SJSA1 (cell line): ENCODE data around the gene GSTA4. TPM values are rescaled to one million over a fixed set of nuclear protein-coding genes. Genes with fewer than 3 reads are reported as not detected.
"Not testable (repeated sequence)": the region's sequence is repeated elsewhere in the genome, so short reads cannot be mapped to it uniquely, and the experiment has no call there.

Source experiments
- DNase-seq, 2 experiments: peaks; one replicate each; pipeline ENCODE4 v3.0.0-alpha.2; 2015 to 2020; ENCODE audit warnings: low spot score in 2 of 2, low read depth in 1 of 2
- H3K27ac ChIP-seq: fragments of 250-450 bp; sonication (Bioruptor Pico); 2 replicates; pipeline ENCODE4 v1.5.1; 2020; ENCODE audit warnings: mild to moderate bottlenecking, moderate library complexity
- H3K27me3 ChIP-seq: fragments of 250-450 bp; sonication (Bioruptor Pico); replicated peaks from 2 replicates; pipeline ENCODE4 v1.5.1; 2020; ENCODE audit warnings: mild to moderate bottlenecking, moderate library complexity
- H3K36me3 ChIP-seq: fragments of 250-450 bp; sonication (Bioruptor Pico); 2 replicates; pipeline ENCODE4 v1.5.1; 2020; ENCODE audit warnings: mild to moderate bottlenecking
- H3K4me1 ChIP-seq: fragments of 250-450 bp; sonication (Bioruptor Pico); replicated peaks from 2 replicates; pipeline ENCODE4 v1.6.1; 2021; ENCODE audit warnings: mild to moderate bottlenecking
- H3K4me3 ChIP-seq: fragments of 250-450 bp; sonication (Bioruptor Pico); 2 replicates; pipeline ENCODE4 v1.5.1; 2020; ENCODE audit warnings: mild to moderate bottlenecking
- H3K9me3 ChIP-seq: fragments of 250-450 bp; sonication (Bioruptor Pico); replicated peaks from 2 replicates; pipeline ENCODE4 v1.5.1; 2020; ENCODE audit warnings: mild to moderate bottlenecking
- total RNA-seq: library from RNA; depleted of rRNA; stranded (reverse); fragments of >200 nt; shearing (Covaris generic); gene quantifications from 2 replicates; pipeline ENCODE4 v1.2.3, GENCODE V29; 2014

Gene GSTA4
- total RNA-seq, 1 experiment from 2014 or later: 25.8 TPM

DNA sequence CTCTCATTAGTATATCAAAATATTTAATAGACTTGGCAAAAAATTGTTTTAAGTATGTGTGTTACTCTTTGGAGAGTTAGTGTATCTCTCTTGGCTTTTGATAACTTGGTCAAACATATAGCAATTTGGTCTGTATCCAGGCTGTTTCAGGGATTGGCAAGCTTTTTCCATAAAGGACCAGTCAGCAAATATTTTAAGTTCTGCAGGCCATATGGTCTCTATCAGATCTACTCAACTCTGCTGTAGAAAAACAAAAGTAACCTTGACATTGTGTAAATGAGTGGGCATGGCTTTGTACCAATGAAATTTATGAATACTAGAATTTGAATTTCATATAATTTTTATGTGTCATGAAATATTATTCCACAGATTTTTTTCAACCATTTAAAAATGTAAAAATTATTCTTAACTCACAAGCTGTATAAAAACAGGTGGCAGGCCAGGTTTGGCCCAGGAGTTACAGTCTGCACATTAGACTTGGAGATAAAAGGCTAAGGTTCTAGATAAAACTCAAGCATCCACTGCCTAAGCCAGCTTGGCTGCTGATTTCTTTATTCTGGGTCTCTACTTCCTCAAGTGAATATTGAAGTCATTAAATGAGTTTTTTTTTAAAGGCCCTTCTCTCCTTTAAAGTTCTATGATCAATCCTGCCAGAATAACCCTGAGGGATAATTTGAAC is 13.7 kb downstream of the GSTA4 start:
- no peaks in the 10 kb centered on the region for H3K9me3 ChIP-seq
- no peaks in the 10 kb centered on the region for H3K27me3 ChIP-seq
- peaks cover 20% of the 10 kb centered on the region for H3K4me1 ChIP-seq
- H3K4me3 ChIP-seq: no peak overlapping the region
- H3K36me3 ChIP-seq: peaks cover 14% of the 10 kb centered on the region; the same call in 1 of the 2 replicates
- no peak for DNase-seq
- no peak overlapping the region for H3K27ac ChIP-seq

DNA sequence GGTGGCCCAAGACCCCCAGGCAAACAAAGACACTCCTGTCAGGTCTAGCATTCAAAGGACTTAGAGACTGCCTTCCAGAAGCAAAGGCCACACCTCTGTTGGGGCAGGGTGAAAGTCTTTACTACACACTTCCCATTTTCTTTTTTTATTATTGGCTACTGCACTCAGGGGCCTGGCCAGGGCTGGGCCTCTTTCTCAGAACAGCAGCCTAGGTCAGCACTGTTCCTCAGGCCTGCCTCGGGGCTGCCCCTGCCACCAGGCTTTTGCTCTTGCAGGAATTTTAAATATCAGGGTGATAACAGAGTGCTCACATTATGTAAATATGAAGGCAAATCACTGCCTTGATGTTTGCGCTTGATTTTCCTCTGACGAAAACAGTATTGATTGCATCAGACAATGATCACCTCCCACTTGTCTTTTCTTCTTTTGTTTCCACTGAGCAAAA is 18.5 kb downstream of the GSTA4 start:
- Histone ChIP-seq H3K27me3 (no peaks in the 10 kb centered on the region), H3K4me1 (peaks cover 12% of the 10 kb centered on the region), H3K4me3 (no peak overlapping the region), H3K9me3 (no peaks in the 10 kb centered on the region), H3K36me3 (no peaks in the 10 kb centered on the region), H3K27ac (no peak overlapping the region)
- no peak for DNase-seq

GRCh38 chr6:52976149-52976548 is 18.9 kb downstream of the GSTA4 start:
- H3K27me3 ChIP-seq: no peaks in the 10 kb centered on the region
- H3K9me3 ChIP-seq: no peaks in the 10 kb centered on the region
- peaks cover 12% of the 10 kb centered on the region for H3K4me1 ChIP-seq
- DNase-seq: peak in 1 of 2 experiments; percentile 12
- H3K27ac ChIP-seq: no peak overlapping the region
- H3K4me3 ChIP-seq: no peak overlapping the region
- H3K36me3 ChIP-seq: no peaks in the 10 kb centered on the region

GRCh38 chr6:52975580-52975979 is 19.5 kb downstream of the GSTA4 start:
- H3K36me3 ChIP-seq: no peaks in the 10 kb centered on the region
- H3K4me1 ChIP-seq: peaks cover 12% of the 10 kb centered on the region
- no peak for DNase-seq
- H3K27me3 ChIP-seq: no peaks in the 10 kb centered on the region
- H3K4me3 ChIP-seq: no peak overlapping the region
- H3K9me3 ChIP-seq: no peaks in the 10 kb centered on the region
- no peak overlapping the region for H3K27ac ChIP-seq

- DNase-seq: no peak
- H3K4me3 ChIP-seq: no peak overlapping the region
- no peak overlapping the region for H3K27ac ChIP-seq
- H3K4me1 ChIP-seq: peaks cover 12% of the 10 kb centered on the region
- no peaks in the 10 kb centered on the region for H3K36me3 ChIP-seq
- H3K9me3 ChIP-seq: no peaks in the 10 kb centered on the region
- no peaks in the 10 kb centered on the region for H3K27me3 ChIP-seq
Observed at GRCh38 chr6:52972989-52973388, 22.1 kb downstream of the GSTA4 start.

DNA sequence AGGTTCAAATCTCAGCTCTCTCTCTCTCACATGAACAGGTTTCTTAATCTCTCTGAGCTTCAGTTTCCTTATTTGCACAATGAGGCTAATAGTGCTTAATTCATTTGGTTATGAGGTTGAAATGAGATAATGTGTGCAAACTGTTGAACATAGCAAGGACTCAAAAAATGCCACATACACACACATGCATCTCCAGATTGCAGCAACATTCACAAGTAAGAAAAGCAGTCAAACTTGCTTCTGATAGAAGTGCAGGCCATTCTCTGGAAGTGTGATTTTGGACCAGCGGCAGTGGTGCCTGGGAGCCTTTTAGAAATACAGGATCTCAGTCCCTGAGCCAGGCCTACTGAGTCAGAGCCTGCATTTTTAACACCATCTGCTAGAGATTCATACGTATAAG is 25.7 kb downstream of the GSTA4 start:
- no peak overlapping the region for H3K4me3 ChIP-seq

DNA sequence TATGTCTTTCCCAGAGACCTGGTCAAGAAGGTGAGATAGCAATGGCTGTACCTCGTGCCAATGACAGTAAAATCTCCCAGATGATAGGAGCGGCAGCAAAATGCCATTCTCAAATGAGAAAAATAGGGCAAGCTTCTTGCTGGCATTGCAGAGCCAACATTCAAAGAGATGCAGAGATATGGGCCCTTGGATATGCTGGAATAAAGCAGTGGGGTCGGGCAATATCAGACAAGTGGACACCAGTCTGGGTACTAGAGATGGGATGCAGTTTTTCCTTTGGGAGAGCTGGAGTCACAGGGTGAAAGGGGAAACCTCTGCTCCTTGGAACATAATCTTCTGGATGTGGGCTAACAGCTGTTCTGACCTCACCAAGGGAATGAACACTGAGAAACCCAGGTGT is 29.0 kb downstream of the GSTA4 start:
- Histone ChIP-seq H3K4me3 (no peak overlapping the region), H3K9me3 (no peaks in the 10 kb centered on the region), H3K27me3 (no peaks in the 10 kb centered on the region), H3K27ac (no peak overlapping the region), H3K36me3 (no peaks in the 10 kb centered on the region), H3K4me1 (no peaks in the 10 kb centered on the region)
- no peak for DNase-seq

More for the DNA sequence above, 25.7 kb downstream of the GSTA4 start:
- no peak for DNase-seq
- H3K27ac ChIP-seq: no peak overlapping the region
- H3K36me3 ChIP-seq: no peaks in the 10 kb centered on the region
- H3K27me3 ChIP-seq: no peaks in the 10 kb centered on the region
- no peaks in the 10 kb centered on the region for H3K9me3 ChIP-seq
- H3K4me1 ChIP-seq: no peaks in the 10 kb centered on the region

- no peak for DNase-seq
- Histone ChIP-seq H3K27me3 (no peaks in the 10 kb centered on the region), H3K9me3 (no peaks in the 10 kb centered on the region), H3K4me3 (no peak overlapping the region), H3K27ac (no peak overlapping the region), H3K36me3 (no peaks in the 10 kb centered on the region), H3K4me1 (no peaks in the 10 kb centered on the region)
Observed at GRCh38 chr6:52965380-52965779, 29.7 kb downstream of the GSTA4 start.

DNA sequence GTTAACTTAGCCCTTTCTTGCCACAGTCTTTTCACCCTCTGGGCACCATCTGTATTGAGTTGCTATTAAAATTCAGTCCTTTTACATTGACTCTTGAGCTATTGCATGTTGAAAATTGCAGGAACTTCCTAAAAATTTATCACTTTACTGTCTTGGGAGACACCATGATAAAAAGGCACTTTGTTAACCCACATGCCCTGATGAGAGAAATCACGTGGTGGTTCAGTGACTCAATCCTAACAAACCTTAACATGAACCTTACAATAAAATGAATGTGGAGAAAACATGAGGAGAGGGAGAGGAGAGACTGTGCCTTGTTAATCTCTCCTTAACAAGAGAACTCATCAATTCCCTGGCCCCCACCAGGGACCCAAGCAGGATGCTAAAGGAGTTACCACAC is 30.8 kb downstream of the GSTA4 start:
- Histone ChIP-seq H3K36me3 (no peaks in the 10 kb centered on the region), H3K27ac (no peak overlapping the region), H3K27me3 (no peaks in the 10 kb centered on the region), H3K4me3 (no peak overlapping the region), H3K4me1 (no peaks in the 10 kb centered on the region), H3K9me3 (no peaks in the 10 kb centered on the region)
- DNase-seq: no peak

DNA sequence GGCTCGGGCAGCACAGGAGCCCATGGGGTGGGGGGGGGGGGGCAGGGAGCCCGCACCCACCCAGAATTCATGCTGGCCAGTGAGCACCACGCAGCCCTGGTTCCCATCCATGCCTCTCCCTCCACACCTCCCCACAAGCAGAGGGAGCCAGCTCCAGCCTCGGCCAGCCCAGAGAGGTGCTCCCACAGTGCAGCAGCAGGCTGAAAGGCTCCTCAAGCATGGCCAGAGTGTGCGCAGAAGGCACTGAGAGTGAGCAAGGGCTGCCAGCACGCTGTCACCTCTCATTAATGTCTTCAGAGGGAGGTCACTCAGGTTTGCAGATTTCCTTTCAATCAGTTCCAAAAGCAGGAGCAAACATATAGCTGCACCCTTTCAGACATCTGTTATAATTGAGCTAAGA is 32.4 kb downstream of the GSTA4 start:
- DNase-seq: no peak
- no peaks in the 10 kb centered on the region for H3K9me3 ChIP-seq
- no peak overlapping the region for H3K4me3 ChIP-seq
- H3K36me3 ChIP-seq: no peaks in the 10 kb centered on the region
- H3K27me3 ChIP-seq: no peaks in the 10 kb centered on the region
- H3K4me1 ChIP-seq: no peaks in the 10 kb centered on the region
- no peak overlapping the region for H3K27ac ChIP-seq

GRCh38 chr6:52961022-52961421 is 34.1 kb downstream of the GSTA4 start:
- H3K4me1 ChIP-seq, H3K36me3 ChIP-seq, H3K9me3 ChIP-seq, DNase-seq, H3K4me3 ChIP-seq, H3K27me3 ChIP-seq, H3K27ac ChIP-seq: not testable (repeated sequence)

DNA sequence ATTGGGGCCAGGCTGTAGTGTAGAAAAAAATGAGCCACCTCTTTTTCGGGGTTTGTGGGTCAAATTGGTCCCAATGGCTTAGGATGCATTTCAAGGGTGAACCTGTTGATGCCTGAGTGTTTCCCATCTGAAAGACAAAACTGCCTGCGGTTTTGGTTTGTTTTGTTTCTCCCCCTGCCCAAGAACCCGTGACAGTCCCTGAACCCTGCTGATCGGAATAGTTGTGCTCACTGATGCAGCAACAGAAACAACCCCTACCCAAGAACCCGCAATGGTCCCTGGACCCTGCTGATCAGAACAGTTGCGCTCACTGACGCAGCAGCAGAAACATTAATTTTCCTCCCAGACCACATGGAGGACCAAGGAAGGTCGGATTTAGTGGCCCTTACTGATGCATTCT is 34.9 kb downstream of the GSTA4 start:
- H3K4me1 ChIP-seq, H3K36me3 ChIP-seq, H3K27ac ChIP-seq, DNase-seq, H3K4me3 ChIP-seq, H3K27me3 ChIP-seq, H3K9me3 ChIP-seq: not testable (repeated sequence)

DNA sequence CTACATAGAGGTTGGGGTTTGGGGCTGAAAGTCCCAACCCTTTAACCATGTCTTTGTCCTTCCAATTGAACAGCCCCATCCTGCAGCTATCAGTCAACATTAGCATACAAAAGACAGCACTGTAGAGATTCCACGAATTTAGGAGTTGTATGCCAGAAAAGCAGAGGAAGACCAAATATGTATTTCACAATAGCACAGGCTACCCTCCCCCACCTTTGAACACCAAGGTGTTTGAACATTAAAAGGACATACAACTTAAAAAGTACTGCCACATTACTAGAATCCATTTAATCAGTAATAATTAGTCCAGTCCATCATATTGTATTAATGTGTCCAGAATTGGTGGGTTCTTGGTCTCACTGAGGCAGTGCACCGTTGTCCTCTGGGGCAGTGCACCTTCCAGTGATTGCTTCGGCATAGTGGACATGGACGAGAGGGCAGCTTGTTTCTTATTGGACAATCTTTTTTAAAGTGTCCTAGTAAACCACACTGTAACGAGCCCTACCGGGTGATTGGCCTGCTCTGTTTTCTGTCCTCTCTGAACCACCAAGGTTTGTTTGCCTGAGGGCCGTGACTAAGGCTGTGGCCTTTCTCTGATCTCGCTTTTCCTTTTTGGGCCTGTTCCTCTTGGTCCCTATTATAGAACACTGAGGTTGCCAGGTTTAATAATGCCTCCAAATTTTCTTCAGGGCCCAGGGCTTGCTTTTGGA is 36.4 kb downstream of the GSTA4 start:
- Histone ChIP-seq H3K27ac (no peak overlapping the region), H3K36me3 (no peaks in the 10 kb centered on the region), H3K4me1 (peaks cover 12% of the 10 kb centered on the region), H3K4me3 (no peak overlapping the region), H3K9me3 (no peaks in the 10 kb centered on the region), H3K27me3 (no peaks in the 10 kb centered on the region)
- DNase-seq: no peak

- Histone ChIP-seq H3K4me1 (peaks cover 20% of the 10 kb centered on the region), H3K4me3 (no peak overlapping the region), H3K27ac (no peak overlapping the region), H3K36me3 (no peaks in the 10 kb centered on the region), H3K9me3 (no peaks in the 10 kb centered on the region), H3K27me3 (no peaks in the 10 kb centered on the region)
- DNase-seq: no peak
Observed at GRCh38 chr6:52955871-52956270, 39.2 kb downstream of the GSTA4 start.
